DOHH2 (cell line): ENCODE measurements around the gene LIPM.

Source experiments
- H3F3A ChIP-seq: fragments of 200-600 bp; sonication (generic), shearing (Covaris generic); 2 replicates; pipeline ENCODE4 v1.6.0; 2016; ENCODE audit warnings: antibody characterized with exemption, mild to moderate bottlenecking; ENCODE audit not compliant: control insufficient read depth, insufficient read depth
- H3K27ac ChIP-seq: fragments of 200-600 bp; sonication (generic); 2 replicates; pipeline ENCODE4 v1.5.1; 2014; ENCODE audit warnings: low read depth, mild to moderate bottlenecking, low read length, moderate library complexity
- H3K27me3 ChIP-seq: fragments of 200-600 bp; sonication (generic); 2 replicates; pipeline ENCODE4 v1.6.1; 2014; ENCODE audit warnings: mild to moderate bottlenecking, low read length, mixed read lengths; ENCODE audit not compliant: control insufficient read depth
- H3K36me3 ChIP-seq: fragments of 200-600 bp; sonication (generic); 2 replicates; pipeline ENCODE4 v1.6.1; 2014; ENCODE audit warnings: mild to moderate bottlenecking, low read length, moderate library complexity, mixed read lengths; ENCODE audit not compliant: control insufficient read depth
- H3K4me1 ChIP-seq: fragments of 200-600 bp; sonication (generic); 2 replicates; pipeline ENCODE4 v1.6.1; 2014; ENCODE audit warnings: mild to moderate bottlenecking, low read length, mixed read lengths; ENCODE audit not compliant: control insufficient read depth
- H3K4me2 ChIP-seq: fragments of 200-600 bp; sonication (generic); 2 replicates; pipeline ENCODE4 v1.6.0; 2014; ENCODE audit warnings: mild to moderate bottlenecking, low read length, moderate library complexity
- H3K4me3 ChIP-seq: fragments of 200-600 bp; sonication (generic); 2 replicates; pipeline ENCODE4 v1.5.1; 2014; ENCODE audit warnings: mild to moderate bottlenecking, low read length, mixed read lengths
- H3K79me2 ChIP-seq: fragments of 200-600 bp; sonication (generic); 2 replicates; pipeline ENCODE4 v1.6.1; 2014; ENCODE audit warnings: mild to moderate bottlenecking, low read length, mixed read lengths; ENCODE audit not compliant: control insufficient read depth
- H3K9me2 ChIP-seq: fragments of 200-600 bp; sonication (generic); replicated peaks from 2 replicates; pipeline ENCODE4 v1.6.1; 2014; ENCODE audit warnings: mild to moderate bottlenecking, low read length, mixed read lengths; ENCODE audit not compliant: control insufficient read depth
- H3K9me3 ChIP-seq: fragments of 200-600 bp; sonication (generic); 2 replicates; pipeline ENCODE4 v1.6.1; 2014; ENCODE audit warnings: antibody characterized with exemption, low read length, mixed read lengths; ENCODE audit not compliant: control insufficient read depth, insufficient read depth
- H4K20me1 ChIP-seq: fragments of 200-600 bp; sonication (generic); 2 replicates; pipeline ENCODE4 v1.6.0; 2014; ENCODE audit warnings: low read depth, mild to moderate bottlenecking, antibody characterized with exemption, low read length, moderate library complexity; ENCODE audit not compliant: control insufficient read depth, insufficient read depth
- CTCF ChIP-seq: fragments of 200-600 bp; sonication (generic); IDR thresholded peaks from one replicate; pipeline ENCODE4 v1.5.1; 2014; ENCODE audit warnings: antibody characterized with exemption, mild to moderate bottlenecking, low read depth, low read length; ENCODE audit not compliant: poor library complexity, severe bottlenecking
- EZH2phosphoT487 ChIP-seq: fragments of 200-600 bp; sonication (generic); IDR thresholded peaks from 2 replicates; pipeline ENCODE4 v1.6.1; 2017; ENCODE audit warnings: borderline replicate concordance, mild to moderate bottlenecking, antibody characterized with exemption, low read length, moderate library complexity, mixed read lengths

Gene LIPM

GRCh38 chr10:88810196-88810961 lies 7.8 kb downstream of the LIPM start:
- no peaks in the 10 kb centered on the region for H3K9me2 ChIP-seq
- H3K9me3 ChIP-seq, result no peaks in the 10 kb centered on the region
- no peak overlapping the region for H3K27ac ChIP-seq
- no peak overlapping the region for H3K4me2 ChIP-seq
- no peaks in the 10 kb centered on the region for H4K20me1 ChIP-seq
- peaks cover 15% of the 10 kb centered on the region for H3K27me3 ChIP-seq
- no peaks in the 10 kb centered on the region for H3K79me2 ChIP-seq
- no peak overlapping the region for H3K4me3 ChIP-seq
- TF ChIP-seq CTCF (peak; percentile 79), EZH2phosphoT487 (no peak)
- H3K4me1 ChIP-seq, result no peaks in the 10 kb centered on the region
- H3K36me3 ChIP-seq, result no peaks in the 10 kb centered on the region
- no peaks in the 10 kb centered on the region for H3F3A ChIP-seq

GRCh38 chr10:88813200-88813599 lies 10.7 kb downstream of the LIPM start:
- Histone ChIP-seq H3K9me2 (no peaks in the 10 kb centered on the region), H3K9me3 (no peaks in the 10 kb centered on the region), H3K27me3 (peaks cover 34% of the 10 kb centered on the region), H3K4me2 (no peak overlapping the region), H3F3A (no peaks in the 10 kb centered on the region), H3K4me3 (no peak overlapping the region), H4K20me1 (no peaks in the 10 kb centered on the region), H3K79me2 (no peaks in the 10 kb centered on the region), H3K36me3 (no peaks in the 10 kb centered on the region), H3K4me1 (no peaks in the 10 kb centered on the region), H3K27ac (no peak overlapping the region)
- TF ChIP-seq EZH2phosphoT487 (no peak), CTCF (no peak)

- no peaks in the 10 kb centered on the region for H4K20me1 ChIP-seq
- H3K4me1 ChIP-seq, result no peaks in the 10 kb centered on the region
- H3F3A ChIP-seq, result no peaks in the 10 kb centered on the region
- no peaks in the 10 kb centered on the region for H3K9me3 ChIP-seq
- H3K9me2 ChIP-seq, result no peaks in the 10 kb centered on the region
- TF ChIP-seq CTCF, result no peak
- H3K79me2 ChIP-seq, result no peaks in the 10 kb centered on the region
- H3K36me3 ChIP-seq, result no peaks in the 10 kb centered on the region
- H3K27me3 ChIP-seq, result peaks cover 23% of the 10 kb centered on the region
- H3K4me3 ChIP-seq, result no peak overlapping the region
- H3K27ac ChIP-seq, result no peak overlapping the region
- H3K4me2 ChIP-seq, result no peak overlapping the region
These were observed 16.8 kb downstream of the LIPM start for GRCh38 chr10:88819290-88819689.
